Upper lobe of left lung (tissue), 4 donors: ENCODE data around the gene ADD2.

Experiments used
- POLR2AphosphoS5 ChIP-seq, 2 donors: sonication (generic); formaldehyde crosslinking; IDR thresholded peaks; one replicate each; pipeline ENCODE4 v1.5.1; 2017; ENCODE audit warnings: antibody characterized with exemption in 2 of 2
- TF ChIP-seq, protein P1 (sequence below), 6 experiments: fragments of 450-650 bp in 4 of 6; fragments of 200-600 bp in 2 of 6; sonication (generic) in 2 of 6; IDR thresholded peaks; one replicate each; pipeline ENCODE4 v1.5.1; 2016 to 2019; ENCODE audit warnings: antibody characterized with exemption in 6 of 6

DNA sequence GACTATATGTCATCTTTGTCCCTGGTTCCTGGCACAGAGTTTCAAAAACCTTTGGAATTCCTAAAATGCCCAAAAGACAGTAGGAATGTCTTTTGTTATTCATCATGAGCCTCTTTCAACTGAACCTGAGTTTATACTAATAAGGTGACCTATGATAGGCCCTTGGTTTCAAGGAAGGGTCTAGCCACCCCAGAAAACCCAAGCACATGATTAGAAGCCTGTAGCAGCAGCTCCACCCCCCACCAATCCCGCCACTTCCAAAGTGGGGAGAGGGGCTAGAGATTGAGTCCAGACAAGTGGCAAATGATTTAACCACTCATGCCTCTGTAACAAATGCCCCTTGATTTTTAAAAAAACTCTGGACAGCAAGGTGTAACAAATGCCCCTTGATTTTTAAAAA is 56.8 kb downstream of the ADD2 start:
- TF ChIP-seq, protein P1, sequence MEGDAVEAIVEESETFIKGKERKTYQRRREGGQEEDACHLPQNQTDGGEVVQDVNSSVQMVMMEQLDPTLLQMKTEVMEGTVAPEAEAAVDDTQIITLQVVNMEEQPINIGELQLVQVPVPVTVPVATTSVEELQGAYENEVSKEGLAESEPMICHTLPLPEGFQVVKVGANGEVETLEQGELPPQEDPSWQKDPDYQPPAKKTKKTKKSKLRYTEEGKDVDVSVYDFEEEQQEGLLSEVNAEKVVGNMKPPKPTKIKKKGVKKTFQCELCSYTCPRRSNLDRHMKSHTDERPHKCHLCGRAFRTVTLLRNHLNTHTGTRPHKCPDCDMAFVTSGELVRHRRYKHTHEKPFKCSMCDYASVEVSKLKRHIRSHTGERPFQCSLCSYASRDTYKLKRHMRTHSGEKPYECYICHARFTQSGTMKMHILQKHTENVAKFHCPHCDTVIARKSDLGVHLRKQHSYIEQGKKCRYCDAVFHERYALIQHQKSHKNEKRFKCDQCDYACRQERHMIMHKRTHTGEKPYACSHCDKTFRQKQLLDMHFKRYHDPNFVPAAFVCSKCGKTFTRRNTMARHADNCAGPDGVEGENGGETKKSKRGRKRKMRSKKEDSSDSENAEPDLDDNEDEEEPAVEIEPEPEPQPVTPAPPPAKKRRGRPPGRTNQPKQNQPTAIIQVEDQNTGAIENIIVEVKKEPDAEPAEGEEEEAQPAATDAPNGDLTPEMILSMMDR (IDR thresholded peaks at IDR 0.05) = no peak
- no peak for TF ChIP-seq POLR2AphosphoS5 (IDR thresholded peaks at IDR 0.05)
